Tibial artery (tissue), 4 donors: ENCODE data around the gene MYO9B.
"Not testable (repeated sequence)": the region's sequence is repeated elsewhere in the genome, so short reads cannot be mapped to it uniquely, and the experiment has no call there.

Experiments
- DNase-seq, 2 donors: peaks; one replicate each; pipeline ENCODE4 v3.0.0-alpha.2; 2019
- H3K27ac ChIP-seq, 2 donors: fragments of 200-600 bp; sonication (generic) in 1 of 2; 1 replicate in 1 of 2; 2 replicates in 1 of 2; pipeline ENCODE4 v1.5.1; 2018 to 2019; ENCODE audit warnings: mild to moderate bottlenecking in 1 of 2
- H3K27me3 ChIP-seq, 2 donors: fragments of 200-600 bp; sonication (generic) in 1 of 2; one replicate each; pipeline versions ENCODE4 v1.5.1 to v1.6.0; 2016 to 2019
- H3K36me3 ChIP-seq, 3 donors: fragments of 200-600 bp; sonication (generic) in 2 of 3; one replicate each; pipeline ENCODE4 v1.5.1; 2016 to 2019; ENCODE audit warnings: mild to moderate bottlenecking in 2 of 3
- H3K4me1 ChIP-seq, 4 donors: fragments of 200-600 bp; sonication (generic) in 2 of 4; 1 replicate in 3 of 4; 2 replicates in 1 of 4; pipeline ENCODE4 v1.5.1; 2016 to 2019
- H3K4me3 ChIP-seq, 2 donors: fragments of 200-600 bp; sonication (generic) in 1 of 2; 1 replicate in 1 of 2; 2 replicates in 1 of 2; pipeline ENCODE4 v1.5.1; 2018 to 2019; ENCODE audit warnings: mild to moderate bottlenecking in 2 of 2
- H3K9me3 ChIP-seq, 3 donors: fragments of 200-600 bp; sonication (generic) in 1 of 3; one replicate each; pipeline ENCODE4 v1.5.1; 2016 to 2019
- CTCF ChIP-seq, 2 experiments: fragments of 200-600 bp in 1 of 2; fragments of 450-650 bp in 1 of 2; IDR thresholded peaks; one replicate each; pipeline ENCODE4 v1.5.1; 2017 to 2019; ENCODE audit warnings: antibody characterized with exemption in 2 of 2, mild to moderate bottlenecking in 1 of 2, moderate library complexity in 1 of 2
- intact Hi-C: fragments of 100-400 bp; cut with DNase I; formaldehyde crosslinking; loops from one replicate; pipeline ENCODE4 v1.15.0; 2023; ENCODE audit warnings: low total_unique reads

Gene MYO9B

DNA sequence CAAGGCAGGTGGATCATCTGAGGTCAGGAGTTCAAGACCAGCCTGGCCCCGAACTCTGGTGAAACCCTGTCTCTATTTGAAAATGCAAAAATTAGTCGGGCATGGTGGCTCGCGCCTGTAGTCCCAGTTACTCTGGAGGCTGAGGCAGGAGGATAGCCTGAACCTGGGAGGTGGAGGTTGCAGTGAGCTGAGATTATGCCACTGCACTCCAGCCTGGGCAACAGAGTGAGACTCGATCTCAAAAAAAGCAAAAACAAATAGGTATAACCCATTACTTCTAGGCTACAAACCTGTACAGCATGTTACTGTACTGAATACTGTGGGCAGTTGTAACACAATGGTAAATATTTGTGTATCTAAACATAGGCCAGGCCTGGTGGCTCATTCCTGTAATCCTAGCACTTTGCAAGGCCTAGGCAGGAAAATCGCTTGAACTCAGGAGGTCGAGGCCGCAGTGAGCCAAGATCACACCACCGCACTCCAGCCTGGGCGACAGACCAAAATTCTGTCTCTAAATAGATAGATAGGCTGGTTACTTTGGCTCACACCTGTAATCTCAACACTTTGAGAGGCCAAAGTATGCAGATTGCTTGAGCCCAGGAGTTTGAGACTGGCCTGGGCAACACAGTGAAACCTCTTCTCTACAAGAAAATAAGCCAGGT is 63.5 kb downstream of the MYO9B start:
- intact Hi-C loops, result no loop called here
- H3K27ac ChIP-seq, result peak overlapping the region; percentile 47 to 93

DNA sequence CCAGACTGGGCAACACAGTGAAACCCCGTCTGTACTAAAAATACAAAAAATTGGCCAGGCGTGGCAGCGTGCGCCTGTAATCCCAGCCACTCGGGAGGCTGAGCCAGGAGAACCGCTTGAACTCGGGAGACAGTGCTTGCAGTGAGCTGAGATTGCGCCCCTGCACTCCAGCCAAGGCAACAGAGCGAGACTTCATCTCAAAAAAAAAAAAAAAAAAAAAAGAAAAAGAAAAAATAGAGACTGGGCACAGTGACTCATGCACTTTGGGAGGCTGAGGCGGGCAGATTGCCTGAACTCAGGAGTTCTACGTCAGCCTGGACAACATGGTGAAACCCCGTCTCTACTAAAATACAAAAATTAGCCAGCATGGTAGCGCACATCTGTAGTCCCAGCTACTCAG is 69.2 kb downstream of the MYO9B start:
- H3K9me3 ChIP-seq, H3K27me3 ChIP-seq: not testable (repeated sequence)
- DNase-seq, result peak; percentile 81 to 95
- Histone ChIP-seq H3K4me3 (peak overlapping the region in 1 of 2 donors; percentile 17), H3K4me1 (peaks cover 0 to 21% (median 11%) of the 10 kb centered on the region in 4 donors), H3K27ac (peak overlapping the region; percentile 74 to 87), H3K36me3 (peaks cover 4 to 48% (median 21%) of the 10 kb centered on the region in 3 donors)
- intact Hi-C loops, result loop anchor here (5.0 kb wide), 1 partner anchor 72 kb away; no protein-coding TSS in a partner anchor

More for the DNA sequence above, 63.5 kb downstream of the MYO9B start:
- Histone ChIP-seq H3K36me3 (peaks cover 0 to 7% (median 0%) of the 10 kb centered on the region in 3 donors), H3K4me3 (no peak overlapping the region), H3K27me3 (no peaks in the 10 kb centered on the region), H3K9me3 (no peaks in the 10 kb centered on the region), H3K4me1 (peaks cover 13 to 60% (median 33%) of the 10 kb centered on the region in 4 donors)
- DNase-seq, result no peak
- no peak for TF ChIP-seq CTCF (IDR thresholded peaks at IDR 0.05)

GRCh38 chr19:17145546-17146497 is 70.2 kb downstream of the MYO9B start:
- intact Hi-C loops, result loop anchor here (5.0 kb wide), 1 partner anchor 74 kb away; no protein-coding TSS in a partner anchor
- H3K4me1 ChIP-seq, result peaks cover 0 to 20% (median 10%) of the 10 kb centered on the region in 4 donors
- TF ChIP-seq CTCF (IDR thresholded peaks at IDR 0.05), result no peak

GRCh38 chr19:17148130-17148529 is 72.6 kb downstream of the MYO9B start:
- Histone ChIP-seq H3K4me3 (no peak overlapping the region), H3K27ac (no peak overlapping the region), H3K9me3 (no peaks in the 10 kb centered on the region), H3K36me3 (peaks cover 11 to 70% (median 31%) of the 10 kb centered on the region in 3 donors), H3K4me1 (peaks cover 0 to 20% (median 10%) of the 10 kb centered on the region in 4 donors), H3K27me3 (no peaks in the 10 kb centered on the region)
- no peak for TF ChIP-seq CTCF (IDR thresholded peaks at IDR 0.05)
- intact Hi-C loops, result loop anchor here (5.0 kb wide), 1 partner anchor 76 kb away; no protein-coding TSS in a partner anchor
- DNase-seq, result no peak

More at GRCh38 chr19:17145546-17146497, 70.2 kb downstream of the MYO9B start:
- peaks cover 5 to 58% (median 21%) of the 10 kb centered on the region in 3 donors for H3K36me3 ChIP-seq
- H3K27me3 ChIP-seq, result no peaks in the 10 kb centered on the region
- no peaks in the 10 kb centered on the region for H3K9me3 ChIP-seq
- H3K4me3 ChIP-seq, result no peak overlapping the region
- peak overlapping the region; percentile 74 to 87 for H3K27ac ChIP-seq
- DNase-seq, result no peak

GRCh38 chr19:17149393-17150135 is 74.0 kb downstream of the MYO9B start:
- intact Hi-C loops, result loop anchor here (5.0 kb wide), 1 partner anchor 77 kb away; no protein-coding TSS in a partner anchor
- H3K36me3 ChIP-seq, result peaks cover 25 to 85% (median 45%) of the 10 kb centered on the region in 3 donors
- no peaks in the 10 kb centered on the region for H3K27me3 ChIP-seq
- H3K4me1 ChIP-seq, result peaks cover 0 to 10% (median 8%) of the 10 kb centered on the region in 4 donors
- TF ChIP-seq CTCF (IDR thresholded peaks at IDR 0.05), result no peak
- H3K27ac ChIP-seq, result no peak overlapping the region
- no peak for DNase-seq
- H3K4me3 ChIP-seq, result no peak overlapping the region
- no peaks in the 10 kb centered on the region for H3K9me3 ChIP-seq
